GM19324 (cell line): ENCODE measurements around the gene HCN1.

Experiments
- ATAC-seq: cut with Tn5 transposase; IDR thresholded peaks from one replicate; pipeline ENCODE4 v1.9.1; 2021; ENCODE audit warnings: mild to moderate bottlenecking, moderate library complexity; ENCODE audit not compliant: unreplicated experiment, low FRiP score

The HCN1 gene

GRCh38 chr5:45696206-45696836 lies at the start of gene HCN1:
Gene HCN1 (minus strand): TSS chr5:45696380.
- peak; percentile 78 for ATAC-seq

- no peak for ATAC-seq
Measured at GRCh38 chr5:45741110-45741509, 44.9 kb upstream of the HCN1 start.

- no peak for ATAC-seq
Measured at GRCh38 chr5:45737153-45737552, 41.0 kb upstream of the HCN1 start.

GRCh38 chr5:45725537-45725936 lies 29.4 kb upstream of the HCN1 start:
- ATAC-seq = no peak

GRCh38 chr5:45697201-45697600 lies 1.0 kb upstream of the HCN1 start:
- no peak for ATAC-seq

GRCh38 chr5:45695804-45696156 lies 400 bp downstream of the HCN1 start:
- ATAC-seq = peak; percentile 38

GRCh38 chr5:45694971-45695803 lies 993 bp downstream of the HCN1 start:
- no peak for ATAC-seq

GRCh38 chr5:45694255-45694814 lies 1.8 kb downstream of the HCN1 start:
- ATAC-seq = no peak

- ATAC-seq = no peak
Measured at GRCh38 chr5:45692481-45692880, 3.7 kb downstream of the HCN1 start.

- ATAC-seq = no peak
Measured at GRCh38 chr5:45691656-45692055, 4.5 kb downstream of the HCN1 start.

GRCh38 chr5:45687701-45688100 lies 8.5 kb downstream of the HCN1 start:
- no peak for ATAC-seq

GRCh38 chr5:45686620-45687019 lies 9.6 kb downstream of the HCN1 start:
- no peak for ATAC-seq

GRCh38 chr5:45684118-45684517 lies 12.1 kb downstream of the HCN1 start:
- no peak for ATAC-seq

- ATAC-seq = no peak
Measured at GRCh38 chr5:45680950-45681349, 15.2 kb downstream of the HCN1 start.

GRCh38 chr5:45677524-45677923 lies 18.7 kb downstream of the HCN1 start:
- ATAC-seq = no peak

- ATAC-seq = no peak
Measured at GRCh38 chr5:45672271-45672670, 23.9 kb downstream of the HCN1 start.

GRCh38 chr5:45648744-45649143 lies 47.4 kb downstream of the HCN1 start:
- no peak for ATAC-seq

- no peak for ATAC-seq
Measured at GRCh38 chr5:45643056-45643455, 53.1 kb downstream of the HCN1 start.

GRCh38 chr5:45642370-45642769 lies 53.8 kb downstream of the HCN1 start:
- ATAC-seq = no peak

- no peak for ATAC-seq
Measured at GRCh38 chr5:45639040-45639439, 57.1 kb downstream of the HCN1 start.

- no peak for ATAC-seq
Measured at GRCh38 chr5:45627076-45627656, 69.0 kb downstream of the HCN1 start.
